Endothelial cell of umbilical vein (primary cell): ENCODE data around the gene SPDYC. TPM values are rescaled to one million over a fixed set of nuclear protein-coding genes. Genes with fewer than 3 reads are reported as not detected.
A peak's percentile ranks its signal among the peaks of the same experiment; 100 is the strongest.

ENCODE experiments used
- BruUV-seq: library from RNA; stranded (reverse); fragments of 400-500 nt; replicated peaks from 2 replicates; lab custom pipeline; 2021; lab: Mats Ljungman, UMichigan
- CTCF ChIA-PET: fragments of 300-600, 350-600 bp; sonication (Branson Sonifier 250); formaldehyde crosslinking; loops from one replicate; lab custom pipeline; 2021; ENCODE audit warnings: antibody characterized with exemption, inconsistent platforms; lab: Charles Lee
- POLR2A ChIA-PET: fragments of 300-600, 350-600 bp; sonication (Branson Sonifier 250); formaldehyde crosslinking; loops from one replicate; lab custom pipeline; 2021; ENCODE audit warnings: antibody characterized with exemption, inconsistent platforms; lab: Charles Lee
- DNase-seq: peaks from one replicate; pipeline ENCODE4 v3.0.0-alpha.2; 2011; ENCODE audit warnings: low read depth, low spot score
- FAIRE-seq: peaks from 2 replicates; lab custom pipeline; 2011; peaks lifted over from hg19 to GRCh38; lab: Jason Lieb, UNC
- H2AFZ ChIP-seq: 2 replicates; pipeline ENCODE4 v1.6.0; 2012; ENCODE audit warnings: low read depth, low read length, control low read depth, inconsistent platforms
- H3K27ac ChIP-seq: 2 replicates; pipeline ENCODE4 v1.5.1; 2011; ENCODE audit warnings: low read depth, mild to moderate bottlenecking, control low read depth, low read length, moderate library complexity; ENCODE audit not compliant: insufficient read depth
- H3K27me3 ChIP-seq, 2 experiments: 2 replicates each; pipeline versions ENCODE4 v1.6.0 to v1.6.1; 2011; ENCODE audit warnings: low read length in 2 of 2, mixed read lengths in 1 of 2; ENCODE audit not compliant: control insufficient read depth in 2 of 2, insufficient read depth in 2 of 2
- H3K36me3 ChIP-seq, 2 experiments: 2 replicates in 1 of 2; 3 replicates in 1 of 2; pipeline ENCODE4 v1.5.1; 2011; ENCODE audit warnings: low read length in 2 of 2, mild to moderate bottlenecking in 1 of 2, moderate library complexity in 1 of 2; ENCODE audit not compliant: control insufficient read depth in 2 of 2, insufficient read depth in 2 of 2; ENCODE audit errors: extremely low read depth in 1 of 2
- H3K4me1 ChIP-seq: 3 replicates; pipeline ENCODE4 v1.5.1; 2011; ENCODE audit warnings: mild to moderate bottlenecking, low read length; ENCODE audit not compliant: control insufficient read depth, insufficient read depth; ENCODE audit errors: extremely low read depth
- H3K4me2 ChIP-seq: 2 replicates; pipeline ENCODE4 v1.6.1; 2011; ENCODE audit warnings: low read length, control low read depth, mixed read lengths; ENCODE audit not compliant: insufficient read depth
- H3K4me3 ChIP-seq, 3 experiments: fragments of 200-600 bp in 1 of 3; sonication (generic), shearing (Covaris generic) in 1 of 3; replicated peaks in 1 of 3; 2 replicates each; pipeline ENCODE4 v1.5.1; 2011 to 2016; ENCODE audit warnings: control low read depth in 3 of 3, low read length in 3 of 3, mild to moderate bottlenecking in 2 of 3, inconsistent platforms in 1 of 3, low read depth in 1 of 3, moderate library complexity in 1 of 3; ENCODE audit not compliant: insufficient read depth in 1 of 3
- H3K79me2 ChIP-seq: 2 replicates; pipeline ENCODE4 v1.6.0; 2012; ENCODE audit warnings: low read length, inconsistent platforms; ENCODE audit not compliant: control insufficient read depth, insufficient read depth
- H3K9ac ChIP-seq: replicated peaks from 2 replicates; pipeline ENCODE3; 2011; ENCODE audit warnings: low read length, control low read depth; ENCODE audit not compliant: insufficient read depth; ENCODE audit errors: extremely low read depth
- H3K9me1 ChIP-seq: replicated peaks from 3 replicates; pipeline ENCODE4 v1.6.0; 2011; ENCODE audit warnings: mild to moderate bottlenecking, low read length; ENCODE audit not compliant: control insufficient read depth, insufficient read depth; ENCODE audit errors: extremely low read depth
- H3K9me3 ChIP-seq: replicated peaks from 2 replicates; pipeline ENCODE4 v1.5.1; 2012; ENCODE audit warnings: low read length, inconsistent platforms; ENCODE audit not compliant: control insufficient read depth, insufficient read depth
- H4K20me1 ChIP-seq: replicated peaks from 2 replicates; pipeline ENCODE3; 2011; ENCODE audit warnings: mild to moderate bottlenecking, low read length; ENCODE audit not compliant: control insufficient read depth, insufficient read depth; ENCODE audit errors: extremely low read depth
- EZH2 ChIP-seq: IDR thresholded peaks from 2 replicates; pipeline ENCODE4 v1.6.1; 2012; ENCODE audit warnings: borderline replicate concordance, low read depth, mild to moderate bottlenecking, moderate library complexity, low read length, inconsistent platforms; ENCODE audit not compliant: severe bottlenecking
- FOS ChIP-seq: IDR thresholded peaks from 2 replicates; pipeline ENCODE4 v1.6.1; 2011; ENCODE audit warnings: mild to moderate bottlenecking, low read length, moderate library complexity, borderline replicate concordance; ENCODE audit not compliant: insufficient read depth
- GATA2 ChIP-seq: IDR thresholded peaks from 2 replicates; pipeline ENCODE4 v1.7.0; 2011; ENCODE audit warnings: low read depth, mild to moderate bottlenecking, moderate library complexity, mixed read lengths, low read length; ENCODE audit not compliant: insufficient read length, insufficient read depth
- JUN ChIP-seq: IDR thresholded peaks from 2 replicates; pipeline ENCODE4 v1.6.1; 2011; ENCODE audit warnings: borderline replicate concordance, low read depth; ENCODE audit not compliant: insufficient read length, insufficient read depth
- MYC ChIP-seq: IDR thresholded peaks from one replicate; pipeline ENCODE4 v1.6.1; 2011; ENCODE audit warnings: mild to moderate bottlenecking, low read depth, low read length
- POLR2A ChIP-seq: IDR thresholded peaks from 2 replicates; pipeline ENCODE4 v1.6.1; 2012; ENCODE audit warnings: low read depth, mild to moderate bottlenecking, control low read depth, low read length
- POLR2AphosphoS5 ChIP-seq: IDR thresholded peaks from 2 replicates; pipeline ENCODE4 v1.6.1; 2012; ENCODE audit warnings: low read depth, mild to moderate bottlenecking, control low read depth, low read length, moderate library complexity; ENCODE audit not compliant: insufficient read depth
- dilution Hi-C: fragments of 300-500 bp; cut with MboI; formaldehyde crosslinking; loops from one replicate; pipeline ENCODE4 v1.15.0; 2019; ENCODE audit warnings: low sequenced_read_pairs; ENCODE audit not compliant: extremely low pct_ligation_motif_present
- intact Hi-C: fragments of 100-400 bp; cut with micrococcal nuclease; formaldehyde crosslinking; loops from one replicate; pipeline ENCODE4 v1.10.0; 2022
- polyA plus RNA-seq, 4 experiments: library from polyadenylated mRNA; depleted of rRNA in 3 of 4; stranded (reverse) in 3 of 4; unstranded in 1 of 4; fragments of >200 nt; gene quantifications; 2 replicates each; pipeline versions ENCODE4 v1.2.1 to v1.2.3, GENCODE V29; 2011 to 2012; ENCODE audit warnings: missing spikeins in 1 of 4
- total RNA-seq: library from RNA; stranded (reverse); gene quantifications from 2 replicates; pipeline ENCODE4 v1.2.3, GENCODE V29; 2021
- TF ChIP-seq, protein P1 (sequence below): IDR thresholded peaks from 2 replicates; pipeline ENCODE4 v1.6.1; 2011; ENCODE audit not compliant: insufficient read depth, insufficient read length
- TF ChIP-seq, protein P2 (sequence below), 2 donors: IDR thresholded peaks; 1 replicate in 1 of 2; 2 replicates in 1 of 2; pipeline ENCODE4 v1.5.1; 2011; ENCODE audit warnings: low read length in 2 of 2, mild to moderate bottlenecking in 2 of 2, moderate library complexity in 2 of 2, control low read depth in 1 of 2, inconsistent platforms in 1 of 2, low read depth in 1 of 2; ENCODE audit not compliant: insufficient read depth in 1 of 2; ENCODE audit errors: extremely low read depth in 1 of 2

SPDYC gene
- total and polyA plus RNA-seq, 2 donors (not counting 3 experiments of a cell fraction or from before 2014, with no cell fraction given): not detected

DNA sequence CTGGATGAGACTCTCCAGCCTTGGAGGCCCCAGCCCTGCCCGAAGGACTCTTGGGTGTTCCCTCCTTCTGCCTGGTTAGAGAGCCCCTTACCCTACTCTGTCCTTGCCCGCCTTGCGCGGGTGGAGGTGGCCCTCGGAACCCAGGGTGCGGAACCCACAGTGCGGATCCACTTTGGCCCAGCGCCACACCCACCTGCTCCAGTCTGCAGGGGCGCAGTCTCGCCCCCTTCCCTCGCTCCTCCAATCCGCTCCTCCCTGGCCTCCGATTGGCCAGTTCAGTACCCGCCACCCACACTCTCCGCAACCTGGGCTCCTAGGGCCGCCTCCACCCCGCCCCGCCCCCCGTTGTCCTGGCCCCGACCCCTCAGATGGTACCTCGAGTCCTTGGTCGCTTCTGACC, 14.1 kb downstream of the SPDYC start:
- Histone ChIP-seq H3K9me3 (no peaks in the 10 kb centered on the region), H3K27ac (no peak overlapping the region), H3K4me3 (no peak overlapping the region), H3K4me1 (peaks cover 9% of the 10 kb centered on the region), H4K20me1 (no peaks in the 10 kb centered on the region), H3K4me2 (no peak overlapping the region), H3K27me3 (no peaks in the 10 kb centered on the region), H3K9me1 (no peaks in the 10 kb centered on the region), H2AFZ (no peak overlapping the region), H3K79me2 (peaks cover 22% of the 10 kb centered on the region), H3K36me3 (peaks cover 0 to 24% of the 10 kb centered on the region in 2 experiments), H3K9ac (no peak overlapping the region)
- DNase-seq (no peak), FAIRE-seq (no peak)
- TF ChIP-seq GATA2: no peak
- TF ChIP-seq POLR2AphosphoS5: no peak
- TF ChIP-seq EZH2: no peak
- no peak for TF ChIP-seq MYC
- TF ChIP-seq FOS: no peak
- TF ChIP-seq, protein P1, sequence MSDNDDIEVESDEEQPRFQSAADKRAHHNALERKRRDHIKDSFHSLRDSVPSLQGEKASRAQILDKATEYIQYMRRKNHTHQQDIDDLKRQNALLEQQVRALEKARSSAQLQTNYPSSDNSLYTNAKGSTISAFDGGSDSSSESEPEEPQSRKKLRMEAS: no peak
- no peak for TF ChIP-seq JUN
- POLR2A ChIA-PET: no interaction called here
- intact Hi-C loops: no loop called here
- dilution Hi-C loops: no loop called here
- CTCF ChIA-PET: no interaction called here
- BruUV-seq: no TSS peak

DNA sequence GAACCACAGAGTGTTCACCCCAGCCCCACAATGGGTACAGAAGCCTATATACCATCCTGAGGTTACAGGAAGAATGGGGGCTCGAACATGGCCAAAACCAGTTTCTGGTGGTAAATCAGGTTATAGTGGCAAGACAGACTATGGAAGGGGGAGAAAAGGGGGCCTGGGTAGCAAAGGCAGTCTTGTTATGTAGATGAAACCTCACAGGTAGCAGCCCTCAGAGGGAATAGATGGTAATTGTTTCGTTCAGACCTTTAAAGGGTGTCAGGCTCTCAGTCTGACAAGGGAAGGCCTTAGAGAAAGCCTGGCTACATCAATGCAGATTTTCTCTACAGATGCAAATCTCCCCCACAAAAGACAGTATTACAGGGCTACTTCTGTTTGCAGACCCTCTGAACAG, 15.1 kb downstream of the SPDYC start:
- H3K9ac ChIP-seq: no peak overlapping the region
- H3K4me2 ChIP-seq: no peak overlapping the region
- no peak overlapping the region for H3K4me3 ChIP-seq
- dilution Hi-C loops (no loop called here), intact Hi-C loops (no loop called here)
- BruUV-seq: TSS peak; percentile 2
- no peaks in the 10 kb centered on the region for H4K20me1 ChIP-seq
- H3K27ac ChIP-seq: no peak overlapping the region
- TF ChIP-seq GATA2 (no peak), EZH2 (no peak), JUN (no peak), POLR2AphosphoS5 (no peak), POLR2A (no peak), MYC (no peak), FOS (no peak)
- TF ChIP-seq, protein P2, sequence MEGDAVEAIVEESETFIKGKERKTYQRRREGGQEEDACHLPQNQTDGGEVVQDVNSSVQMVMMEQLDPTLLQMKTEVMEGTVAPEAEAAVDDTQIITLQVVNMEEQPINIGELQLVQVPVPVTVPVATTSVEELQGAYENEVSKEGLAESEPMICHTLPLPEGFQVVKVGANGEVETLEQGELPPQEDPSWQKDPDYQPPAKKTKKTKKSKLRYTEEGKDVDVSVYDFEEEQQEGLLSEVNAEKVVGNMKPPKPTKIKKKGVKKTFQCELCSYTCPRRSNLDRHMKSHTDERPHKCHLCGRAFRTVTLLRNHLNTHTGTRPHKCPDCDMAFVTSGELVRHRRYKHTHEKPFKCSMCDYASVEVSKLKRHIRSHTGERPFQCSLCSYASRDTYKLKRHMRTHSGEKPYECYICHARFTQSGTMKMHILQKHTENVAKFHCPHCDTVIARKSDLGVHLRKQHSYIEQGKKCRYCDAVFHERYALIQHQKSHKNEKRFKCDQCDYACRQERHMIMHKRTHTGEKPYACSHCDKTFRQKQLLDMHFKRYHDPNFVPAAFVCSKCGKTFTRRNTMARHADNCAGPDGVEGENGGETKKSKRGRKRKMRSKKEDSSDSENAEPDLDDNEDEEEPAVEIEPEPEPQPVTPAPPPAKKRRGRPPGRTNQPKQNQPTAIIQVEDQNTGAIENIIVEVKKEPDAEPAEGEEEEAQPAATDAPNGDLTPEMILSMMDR (IDR thresholded peaks at IDR 0.05; ENCODE audit: extremely low read depth in 1 of 2, insufficient read depth in 1 of 2, low read depth in 1 of 2, low read length in 2 of 2): no peak
- TF ChIP-seq, protein P1: no peak
- peaks cover 5 to 33% of the 10 kb centered on the region in 2 experiments for H3K36me3 ChIP-seq
- H3K79me2 ChIP-seq: peaks cover 22% of the 10 kb centered on the region
- H2AFZ ChIP-seq: no peak overlapping the region
- DNase-seq (no peak), FAIRE-seq (no peak)
- ChIA-PET POLR2A (no interaction called here), CTCF (interaction anchor here (1.1 kb wide), 1 partner anchor 77 kb away, joined by 3 read pairs; the partner anchor contains the start of gene POLA2)
- no peaks in the 10 kb centered on the region for H3K27me3 ChIP-seq
- H3K9me3 ChIP-seq: no peaks in the 10 kb centered on the region
- H3K9me1 ChIP-seq: no peaks in the 10 kb centered on the region
- peaks cover 9% of the 10 kb centered on the region for H3K4me1 ChIP-seq
